Measurements from ENCODE around the gene ARHGAP31.

GRCh38 chr3:119405315-119405714 lies 111.1 kb downstream of the ARHGAP31 start:
- TF ChIP-seq, protein P1, sequence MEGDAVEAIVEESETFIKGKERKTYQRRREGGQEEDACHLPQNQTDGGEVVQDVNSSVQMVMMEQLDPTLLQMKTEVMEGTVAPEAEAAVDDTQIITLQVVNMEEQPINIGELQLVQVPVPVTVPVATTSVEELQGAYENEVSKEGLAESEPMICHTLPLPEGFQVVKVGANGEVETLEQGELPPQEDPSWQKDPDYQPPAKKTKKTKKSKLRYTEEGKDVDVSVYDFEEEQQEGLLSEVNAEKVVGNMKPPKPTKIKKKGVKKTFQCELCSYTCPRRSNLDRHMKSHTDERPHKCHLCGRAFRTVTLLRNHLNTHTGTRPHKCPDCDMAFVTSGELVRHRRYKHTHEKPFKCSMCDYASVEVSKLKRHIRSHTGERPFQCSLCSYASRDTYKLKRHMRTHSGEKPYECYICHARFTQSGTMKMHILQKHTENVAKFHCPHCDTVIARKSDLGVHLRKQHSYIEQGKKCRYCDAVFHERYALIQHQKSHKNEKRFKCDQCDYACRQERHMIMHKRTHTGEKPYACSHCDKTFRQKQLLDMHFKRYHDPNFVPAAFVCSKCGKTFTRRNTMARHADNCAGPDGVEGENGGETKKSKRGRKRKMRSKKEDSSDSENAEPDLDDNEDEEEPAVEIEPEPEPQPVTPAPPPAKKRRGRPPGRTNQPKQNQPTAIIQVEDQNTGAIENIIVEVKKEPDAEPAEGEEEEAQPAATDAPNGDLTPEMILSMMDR (IDR thresholded peaks at IDR 0.05) = no peak
- TF ChIP-seq POLR2AphosphoS5 (IDR thresholded peaks at IDR 0.05) = no peak

Measured in gastroesophageal sphincter (tissue), 3 donors.